ENCODE data around the gene HSDL1. TPM values are rescaled to one million over a fixed set of nuclear protein-coding genes. Genes with fewer than 3 reads are reported as not detected.

The HSDL1 gene
- total and polyA plus RNA-seq, 4 donors = 3.0 to 9.6 (median 5.3) TPM

DNA sequence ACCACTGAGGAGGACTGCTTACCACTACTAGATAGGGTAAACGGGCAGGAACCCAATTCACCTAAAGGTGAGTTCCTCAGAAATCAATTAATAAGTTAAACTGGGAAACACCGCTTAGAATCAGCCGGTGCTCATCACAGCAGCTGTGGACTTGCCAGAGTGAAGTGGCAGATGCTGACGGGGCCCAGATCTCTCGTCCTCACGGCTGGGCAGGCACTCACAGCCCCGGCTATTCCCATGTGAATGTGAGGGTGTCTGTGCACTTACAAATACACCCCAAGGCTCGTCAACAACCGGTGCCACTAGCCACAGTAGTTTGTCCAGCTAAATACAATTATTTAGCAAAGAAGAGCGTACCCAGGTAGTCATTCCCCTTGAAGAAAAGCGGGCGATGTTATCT lies 58.0 kb downstream of the HSDL1 start (continued):
- TF ChIP-seq, protein P1, sequence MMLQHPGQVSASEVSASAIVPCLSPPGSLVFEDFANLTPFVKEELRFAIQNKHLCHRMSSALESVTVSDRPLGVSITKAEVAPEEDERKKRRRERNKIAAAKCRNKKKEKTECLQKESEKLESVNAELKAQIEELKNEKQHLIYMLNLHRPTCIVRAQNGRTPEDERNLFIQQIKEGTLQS (IDR thresholded peaks at IDR 0.05) = no peak
- TF ChIP-seq YY1 (IDR thresholded peaks at IDR 0.05) = no peak

DNA sequence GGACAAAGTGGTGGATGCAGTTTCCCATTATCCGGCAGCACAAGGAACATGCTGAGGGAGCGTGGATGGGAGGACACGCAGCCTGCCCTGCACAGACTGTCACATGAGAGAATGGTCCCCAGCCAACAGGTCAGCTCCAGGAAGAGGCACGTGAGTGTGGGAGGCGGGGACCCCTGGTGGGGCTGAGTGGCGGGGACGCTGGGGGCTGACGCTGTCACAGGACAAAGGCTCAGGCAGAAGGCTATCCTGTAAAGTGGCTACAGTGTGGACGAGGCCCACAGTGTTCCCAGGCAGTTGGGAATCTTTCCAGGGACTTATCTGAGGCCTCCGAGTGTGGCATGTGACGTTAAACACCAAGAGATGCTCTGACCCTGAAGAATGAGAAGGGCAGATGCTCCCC lies 58.6 kb downstream of the HSDL1 start:
- DNase-seq (ENCODE audit: low spot score) = no peak
- Histone ChIP-seq H3K27me3 (ENCODE audit: control insufficient read depth in 4 of 4, insufficient read depth in 4 of 4, low read length in 3 of 4) (no peaks in the 10 kb centered on the region), H3K9me3 (ENCODE audit: control insufficient read depth in 4 of 4, low read length in 3 of 4) (no peaks in the 10 kb centered on the region), H3K4me1 (ENCODE audit: control insufficient read depth in 4 of 4, insufficient read depth in 4 of 4, low read length in 3 of 4) (no peaks in the 10 kb centered on the region), H3K27ac (ENCODE audit: low read depth in 1 of 2, low read length in 2 of 2) (no peak overlapping the region), H3K4me3 (ENCODE audit: low read depth in 1 of 3, low read length in 3 of 3) (no peak overlapping the region), H3K9ac (ENCODE audit: low read depth in 1 of 2, low read length in 2 of 2) (no peak overlapping the region), H3K36me3 (ENCODE audit: control insufficient read depth in 4 of 4, insufficient read depth in 3 of 4, low read depth in 1 of 4, low read length in 3 of 4) (peaks cover 0 to 70% (median 48%) of the 10 kb centered on the region in 4 donors)
- 73% methylated on average over 11 of the region's 11 CpGs for WGBS
- no peak for TF ChIP-seq NR2F2 (IDR thresholded peaks at IDR 0.05)
- no peak for TF ChIP-seq TAF1 (conservative IDR thresholded peaks at IDR 0.05)
- no peak for TF ChIP-seq GABPA (IDR thresholded peaks at IDR 0.05 in 1 of 2, conservative IDR thresholded peaks at IDR 0.05 in 1 of 2)
- TF ChIP-seq, protein P2, sequence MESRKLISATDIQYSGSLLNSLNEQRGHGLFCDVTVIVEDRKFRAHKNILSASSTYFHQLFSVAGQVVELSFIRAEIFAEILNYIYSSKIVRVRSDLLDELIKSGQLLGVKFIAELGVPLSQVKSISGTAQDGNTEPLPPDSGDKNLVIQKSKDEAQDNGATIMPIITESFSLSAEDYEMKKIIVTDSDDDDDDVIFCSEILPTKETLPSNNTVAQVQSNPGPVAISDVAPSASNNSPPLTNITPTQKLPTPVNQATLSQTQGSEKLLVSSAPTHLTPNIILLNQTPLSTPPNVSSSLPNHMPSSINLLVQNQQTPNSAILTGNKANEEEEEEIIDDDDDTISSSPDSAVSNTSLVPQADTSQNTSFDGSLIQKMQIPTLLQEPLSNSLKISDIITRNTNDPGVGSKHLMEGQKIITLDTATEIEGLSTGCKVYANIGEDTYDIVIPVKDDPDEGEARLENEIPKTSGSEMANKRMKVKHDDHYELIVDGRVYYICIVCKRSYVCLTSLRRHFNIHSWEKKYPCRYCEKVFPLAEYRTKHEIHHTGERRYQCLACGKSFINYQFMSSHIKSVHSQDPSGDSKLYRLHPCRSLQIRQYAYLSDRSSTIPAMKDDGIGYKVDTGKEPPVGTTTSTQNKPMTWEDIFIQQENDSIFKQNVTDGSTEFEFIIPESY (IDR thresholded peaks at IDR 0.05) = no peak
- TF ChIP-seq, protein P3, sequence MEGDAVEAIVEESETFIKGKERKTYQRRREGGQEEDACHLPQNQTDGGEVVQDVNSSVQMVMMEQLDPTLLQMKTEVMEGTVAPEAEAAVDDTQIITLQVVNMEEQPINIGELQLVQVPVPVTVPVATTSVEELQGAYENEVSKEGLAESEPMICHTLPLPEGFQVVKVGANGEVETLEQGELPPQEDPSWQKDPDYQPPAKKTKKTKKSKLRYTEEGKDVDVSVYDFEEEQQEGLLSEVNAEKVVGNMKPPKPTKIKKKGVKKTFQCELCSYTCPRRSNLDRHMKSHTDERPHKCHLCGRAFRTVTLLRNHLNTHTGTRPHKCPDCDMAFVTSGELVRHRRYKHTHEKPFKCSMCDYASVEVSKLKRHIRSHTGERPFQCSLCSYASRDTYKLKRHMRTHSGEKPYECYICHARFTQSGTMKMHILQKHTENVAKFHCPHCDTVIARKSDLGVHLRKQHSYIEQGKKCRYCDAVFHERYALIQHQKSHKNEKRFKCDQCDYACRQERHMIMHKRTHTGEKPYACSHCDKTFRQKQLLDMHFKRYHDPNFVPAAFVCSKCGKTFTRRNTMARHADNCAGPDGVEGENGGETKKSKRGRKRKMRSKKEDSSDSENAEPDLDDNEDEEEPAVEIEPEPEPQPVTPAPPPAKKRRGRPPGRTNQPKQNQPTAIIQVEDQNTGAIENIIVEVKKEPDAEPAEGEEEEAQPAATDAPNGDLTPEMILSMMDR (IDR thresholded peaks at IDR 0.05; ENCODE audit: low read depth, low read length, missing input control) = no peak
- TF ChIP-seq HNF4A (conservative IDR thresholded peaks at IDR 0.05) = no peak
- TF ChIP-seq, protein P1 (IDR thresholded peaks at IDR 0.05) = no peak
- no peak for TF ChIP-seq HNF4G (IDR thresholded peaks at IDR 0.05)
- TF ChIP-seq, protein P4, sequence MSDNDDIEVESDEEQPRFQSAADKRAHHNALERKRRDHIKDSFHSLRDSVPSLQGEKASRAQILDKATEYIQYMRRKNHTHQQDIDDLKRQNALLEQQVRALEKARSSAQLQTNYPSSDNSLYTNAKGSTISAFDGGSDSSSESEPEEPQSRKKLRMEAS (IDR thresholded peaks at IDR 0.05) = no peak
- no peak for TF ChIP-seq FOXA1 (IDR thresholded peaks at IDR 0.05)
- TF ChIP-seq RAD21 (IDR thresholded peaks at IDR 0.05) = no peak
- TF ChIP-seq JUND (IDR thresholded peaks at IDR 0.05) = no peak
- TF ChIP-seq RXRA (IDR thresholded peaks at IDR 0.05) = no peak
- TF ChIP-seq YY1 (IDR thresholded peaks at IDR 0.05) = no peak
- no peak for TF ChIP-seq EGR1 (IDR thresholded peaks at IDR 0.05; ENCODE audit: low read depth in 2 of 2)
- TF ChIP-seq, protein P5, sequence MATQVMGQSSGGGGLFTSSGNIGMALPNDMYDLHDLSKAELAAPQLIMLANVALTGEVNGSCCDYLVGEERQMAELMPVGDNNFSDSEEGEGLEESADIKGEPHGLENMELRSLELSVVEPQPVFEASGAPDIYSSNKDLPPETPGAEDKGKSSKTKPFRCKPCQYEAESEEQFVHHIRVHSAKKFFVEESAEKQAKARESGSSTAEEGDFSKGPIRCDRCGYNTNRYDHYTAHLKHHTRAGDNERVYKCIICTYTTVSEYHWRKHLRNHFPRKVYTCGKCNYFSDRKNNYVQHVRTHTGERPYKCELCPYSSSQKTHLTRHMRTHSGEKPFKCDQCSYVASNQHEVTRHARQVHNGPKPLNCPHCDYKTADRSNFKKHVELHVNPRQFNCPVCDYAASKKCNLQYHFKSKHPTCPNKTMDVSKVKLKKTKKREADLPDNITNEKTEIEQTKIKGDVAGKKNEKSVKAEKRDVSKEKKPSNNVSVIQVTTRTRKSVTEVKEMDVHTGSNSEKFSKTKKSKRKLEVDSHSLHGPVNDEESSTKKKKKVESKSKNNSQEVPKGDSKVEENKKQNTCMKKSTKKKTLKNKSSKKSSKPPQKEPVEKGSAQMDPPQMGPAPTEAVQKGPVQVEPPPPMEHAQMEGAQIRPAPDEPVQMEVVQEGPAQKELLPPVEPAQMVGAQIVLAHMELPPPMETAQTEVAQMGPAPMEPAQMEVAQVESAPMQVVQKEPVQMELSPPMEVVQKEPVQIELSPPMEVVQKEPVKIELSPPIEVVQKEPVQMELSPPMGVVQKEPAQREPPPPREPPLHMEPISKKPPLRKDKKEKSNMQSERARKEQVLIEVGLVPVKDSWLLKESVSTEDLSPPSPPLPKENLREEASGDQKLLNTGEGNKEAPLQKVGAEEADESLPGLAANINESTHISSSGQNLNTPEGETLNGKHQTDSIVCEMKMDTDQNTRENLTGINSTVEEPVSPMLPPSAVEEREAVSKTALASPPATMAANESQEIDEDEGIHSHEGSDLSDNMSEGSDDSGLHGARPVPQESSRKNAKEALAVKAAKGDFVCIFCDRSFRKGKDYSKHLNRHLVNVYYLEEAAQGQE (IDR thresholded peaks at IDR 0.05) = no peak
- no peak for TF ChIP-seq FOXA2 (IDR thresholded peaks at IDR 0.05)
- no peak for TF ChIP-seq SP1 (IDR thresholded peaks at IDR 0.05)
